ENCODE data around the gene CMTM5. TPM values are rescaled to one million over a fixed set of nuclear protein-coding genes. Genes with fewer than 3 reads are reported as not detected.
A peak's percentile ranks its signal among the peaks of the same experiment; 100 is the strongest.

CMTM5 gene
- total RNA-seq, 1 donor from 2014 or later: 2.0 TPM

DNA sequence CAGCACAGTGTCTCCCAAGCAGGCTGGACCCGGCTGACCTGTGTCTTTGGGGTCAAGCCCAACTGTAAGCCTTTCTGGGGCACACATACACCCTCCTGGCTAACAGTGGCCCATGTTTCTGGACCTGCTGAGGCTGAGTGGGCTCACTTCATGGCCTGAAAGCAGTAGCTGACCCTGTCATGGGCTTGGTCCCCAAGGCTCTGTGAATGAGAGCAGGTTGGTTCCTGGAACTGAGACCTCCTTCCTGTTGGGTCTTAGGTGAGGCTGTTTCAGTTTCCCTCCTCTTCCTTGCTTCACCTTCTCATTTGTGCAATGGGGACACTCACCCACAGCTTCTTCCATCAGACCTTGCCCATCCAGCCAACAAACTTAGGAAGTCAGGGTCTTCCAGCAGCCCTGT lies 5.0 kb upstream of the CMTM5 start:
- no peak overlapping the region for H3K27ac Mint-ChIP-seq (ENCODE audit: unreplicated experiment)
- no peak overlapping the region for H3K4me3 Mint-ChIP-seq
- no peaks in the 10 kb centered on the region for H3K9me3 Mint-ChIP-seq
- H3K4me1 Mint-ChIP-seq: peaks cover 18% of the 10 kb centered on the region
- H3K36me3 Mint-ChIP-seq (ENCODE audit: low read depth): no peaks in the 10 kb centered on the region
- TF ChIP-seq, protein P1, sequence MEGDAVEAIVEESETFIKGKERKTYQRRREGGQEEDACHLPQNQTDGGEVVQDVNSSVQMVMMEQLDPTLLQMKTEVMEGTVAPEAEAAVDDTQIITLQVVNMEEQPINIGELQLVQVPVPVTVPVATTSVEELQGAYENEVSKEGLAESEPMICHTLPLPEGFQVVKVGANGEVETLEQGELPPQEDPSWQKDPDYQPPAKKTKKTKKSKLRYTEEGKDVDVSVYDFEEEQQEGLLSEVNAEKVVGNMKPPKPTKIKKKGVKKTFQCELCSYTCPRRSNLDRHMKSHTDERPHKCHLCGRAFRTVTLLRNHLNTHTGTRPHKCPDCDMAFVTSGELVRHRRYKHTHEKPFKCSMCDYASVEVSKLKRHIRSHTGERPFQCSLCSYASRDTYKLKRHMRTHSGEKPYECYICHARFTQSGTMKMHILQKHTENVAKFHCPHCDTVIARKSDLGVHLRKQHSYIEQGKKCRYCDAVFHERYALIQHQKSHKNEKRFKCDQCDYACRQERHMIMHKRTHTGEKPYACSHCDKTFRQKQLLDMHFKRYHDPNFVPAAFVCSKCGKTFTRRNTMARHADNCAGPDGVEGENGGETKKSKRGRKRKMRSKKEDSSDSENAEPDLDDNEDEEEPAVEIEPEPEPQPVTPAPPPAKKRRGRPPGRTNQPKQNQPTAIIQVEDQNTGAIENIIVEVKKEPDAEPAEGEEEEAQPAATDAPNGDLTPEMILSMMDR (conservative IDR thresholded peaks at IDR 0.05): no peak
- H3K27me3 Mint-ChIP-seq (ENCODE audit: low read depth): no peaks in the 10 kb centered on the region
- no peak for DNase-seq (ENCODE audit: low read depth, low spot score)

DNA sequence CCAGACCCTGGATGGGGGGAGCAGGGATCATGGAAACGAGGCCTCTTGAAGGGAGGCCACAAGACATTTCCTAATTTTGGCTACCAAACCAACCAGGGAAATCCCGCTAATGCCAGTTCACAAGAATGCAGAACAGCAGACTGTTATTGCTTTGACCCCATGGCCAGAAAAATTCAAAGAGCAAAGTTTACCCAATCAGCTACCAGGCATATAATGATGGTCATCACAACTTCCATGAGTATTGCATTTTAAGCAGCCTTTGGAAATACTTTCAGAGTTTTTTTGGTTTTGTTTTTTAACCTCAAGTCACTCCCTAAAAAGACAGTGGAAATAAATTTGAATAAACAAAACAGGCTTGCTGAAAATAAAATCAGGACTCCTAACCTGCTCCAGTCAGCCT lies 4.3 kb upstream of the CMTM5 start, which contains the start of gene IL25:
Gene IL25, plus strand, starts transcription at position 301 of the 400 bp plus-strand sequence.
- H3K27me3 Mint-ChIP-seq (ENCODE audit: low read depth): no peaks in the 10 kb centered on the region
- no peak within 1 kb of the TSS for H3K4me3 Mint-ChIP-seq
- H3K36me3 Mint-ChIP-seq (ENCODE audit: low read depth): no peaks in the 10 kb centered on the region
- no peaks in the 10 kb centered on the region for H3K9me3 Mint-ChIP-seq
- DNase-seq (ENCODE audit: low read depth, low spot score): no peak
- H3K27ac Mint-ChIP-seq (ENCODE audit: unreplicated experiment): no peak within 1 kb of the TSS
- TF ChIP-seq, protein P1 (conservative IDR thresholded peaks at IDR 0.05): no peak
- peaks cover 20% of the 10 kb centered on the region for H3K4me1 Mint-ChIP-seq

- H3K36me3 Mint-ChIP-seq (ENCODE audit: low read depth): no peaks in the 10 kb centered on the region
- no peak overlapping the region for H3K27ac Mint-ChIP-seq (ENCODE audit: unreplicated experiment)
- DNase-seq (ENCODE audit: low read depth, low spot score): no peak
- H3K9me3 Mint-ChIP-seq: no peaks in the 10 kb centered on the region
- H3K27me3 Mint-ChIP-seq (ENCODE audit: low read depth): no peaks in the 10 kb centered on the region
- peaks cover 20% of the 10 kb centered on the region for H3K4me1 Mint-ChIP-seq
- H3K4me3 Mint-ChIP-seq: no peak overlapping the region
- TF ChIP-seq, protein P1 (conservative IDR thresholded peaks at IDR 0.05): no peak
Measured at GRCh38 chr14:23373041-23373440, 3.8 kb upstream of the CMTM5 start.

- Mint-ChIP-seq H3K4me1 (peaks cover 17% of the 10 kb centered on the region), H3K27me3 (ENCODE audit: low read depth) (no peaks in the 10 kb centered on the region), H3K4me3 (no peak overlapping the region), H3K9me3 (no peaks in the 10 kb centered on the region), H3K36me3 (ENCODE audit: low read depth) (no peaks in the 10 kb centered on the region), H3K27ac (ENCODE audit: unreplicated experiment) (no peak overlapping the region)
- no peak for DNase-seq (ENCODE audit: low read depth, low spot score)
- TF ChIP-seq, protein P1 (conservative IDR thresholded peaks at IDR 0.05): no peak
Measured at GRCh38 chr14:23375527-23376251, 1.2 kb upstream of the CMTM5 start.

DNA sequence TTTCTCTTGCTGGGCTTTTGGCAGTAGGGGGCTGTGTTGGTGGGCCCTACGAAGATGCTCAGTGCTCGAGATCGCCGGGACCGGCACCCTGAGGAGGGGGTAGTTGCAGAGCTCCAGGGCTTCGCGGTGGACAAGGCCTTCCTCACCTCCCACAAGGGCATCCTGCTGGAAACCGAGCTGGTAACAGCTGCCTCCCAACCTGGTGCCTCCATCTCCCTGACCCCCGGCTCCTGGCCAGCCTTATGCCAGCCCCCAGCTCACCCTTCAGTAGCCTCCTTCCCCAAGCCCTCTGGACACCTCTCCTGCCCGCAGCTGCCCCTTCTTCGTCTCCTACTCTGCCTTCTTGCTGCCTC lies 328 bp downstream of the CMTM5 start:
- Mint-ChIP-seq H3K36me3 (ENCODE audit: low read depth) (no peaks in the 10 kb centered on the region), H3K27me3 (ENCODE audit: low read depth) (no peaks in the 10 kb centered on the region), H3K9me3 (no peaks in the 10 kb centered on the region), H3K4me3 (no peak overlapping the region), H3K27ac (ENCODE audit: unreplicated experiment) (peak overlapping the region; percentile 19), H3K4me1 (peaks cover 17% of the 10 kb centered on the region)
- TF ChIP-seq, protein P1 (conservative IDR thresholded peaks at IDR 0.05): no peak
- DNase-seq (ENCODE audit: low read depth, low spot score): no peak

Measured in neural crest cell (in vitro differentiated cells).